GM19023 (cell line): ENCODE measurements around the gene CLEC11A.
A peak's percentile ranks its signal among the peaks of the same experiment; 100 is the strongest.
"Not testable (repeated sequence)": the region's sequence is repeated elsewhere in the genome, so short reads cannot be mapped to it uniquely, and the experiment has no call there.

ENCODE experiments used
- ATAC-seq: cut with Tn5 transposase; IDR thresholded peaks from one replicate; pipeline ENCODE4 v1.9.1; 2021; ENCODE audit warnings: mild to moderate bottlenecking, moderate library complexity; ENCODE audit not compliant: unreplicated experiment

CLEC11A gene

GRCh38 chr19:50721441-50722137, 1.6 kb upstream of the CLEC11A start:
- ATAC-seq = no peak

GRCh38 chr19:50722201-50723013, 757 bp upstream of the CLEC11A start:
- no peak for ATAC-seq

GRCh38 chr19:50723735-50724521, 764 bp downstream of the CLEC11A start:
- ATAC-seq = no peak

- ATAC-seq = peak; percentile 56
These were observed 1.5 kb downstream of the CLEC11A start for GRCh38 chr19:50724522-50725217.

- no peak for ATAC-seq
These were observed 2.2 kb downstream of the CLEC11A start for GRCh38 chr19:50725218-50725910.

- ATAC-seq = no peak
These were observed 2.7 kb downstream of the CLEC11A start for GRCh38 chr19:50725911-50726230.

- no peak for ATAC-seq
These were observed 5.0 kb downstream of the CLEC11A start for GRCh38 chr19:50728084-50728737.

- no peak for ATAC-seq
These were observed 6.7 kb downstream of the CLEC11A start for GRCh38 chr19:50729894-50730293.

GRCh38 chr19:50735869-50736268, 12.7 kb downstream of the CLEC11A start:
- no peak for ATAC-seq

GRCh38 chr19:50736338-50736737, 13.2 kb downstream of the CLEC11A start:
- ATAC-seq = no peak

- no peak for ATAC-seq
These were observed 16.2 kb downstream of the CLEC11A start for GRCh38 chr19:50739132-50739913.

- ATAC-seq = no peak
These were observed 16.8 kb downstream of the CLEC11A start for GRCh38 chr19:50739914-50740426.

- ATAC-seq = no peak
These were observed 18.2 kb downstream of the CLEC11A start for GRCh38 chr19:50741179-50741933.

- no peak for ATAC-seq
These were observed 20.4 kb downstream of the CLEC11A start for GRCh38 chr19:50743537-50743936.

GRCh38 chr19:50745221-50745620, 22.1 kb downstream of the CLEC11A start:
- no peak for ATAC-seq

- not testable (repeated sequence) for ATAC-seq
These were observed 24.0 kb downstream of the CLEC11A start for GRCh38 chr19:50747141-50747540.

- no peak for ATAC-seq
These were observed 26.3 kb downstream of the CLEC11A start for GRCh38 chr19:50749490-50749889.

- ATAC-seq = no peak
These were observed 26.8 kb downstream of the CLEC11A start for GRCh38 chr19:50750010-50750409.
